HepG2 (cell line): ENCODE measurements around the gene ADCY5. TPM values are rescaled to one million over a fixed set of nuclear protein-coding genes. Genes with fewer than 3 reads are reported as not detected.

Experiments
- ATAC-seq: fragments of 200-7000 bp; cut with Tn5 transposase; 3 replicates; pipeline ENCODE4 v1.9.1; 2020; ENCODE audit warnings: mild to moderate bottlenecking, moderate library complexity
- BruUV-seq: library from RNA; stranded (reverse); fragments of 400-500 nt; replicated peaks from 2 replicates; lab custom pipeline; 2021; lab: Mats Ljungman, UMichigan
- CTCF ChIA-PET: fragments of 300-600 bp; formaldehyde crosslinking; extraction: SDS; loops from one replicate; lab custom pipeline; 2021; ENCODE audit warnings: low total read pairs, inconsistent platforms, low intra/inter-chr PET ratio; lab: Yijun Ruan, JAX
- POLR2A ChIA-PET: fragments of 350-600 bp; sonication (Branson Sonifier 250); formaldehyde crosslinking; loops from one replicate; lab custom pipeline; 2020; ENCODE audit warnings: antibody characterized with exemption, inconsistent platforms; lab: Yijun Ruan, JAX
- DNase-seq: peaks from one replicate; pipeline ENCODE4 v3.0.0-alpha.2; 2015; ENCODE audit warnings: low spot score
- FAIRE-seq: peaks from 3 replicates; lab custom pipeline; 2011; peaks lifted over from hg19 to GRCh38; lab: Jason Lieb, UNC
- H2AFZ ChIP-seq: one replicate; pipeline ENCODE4 v1.6.1; 2011; ENCODE audit warnings: low read length, inconsistent platforms
- H3K27ac ChIP-seq: fragments of 300-600 bp; 3 replicates; pipeline ENCODE4 v1.8.0; 2011; ENCODE audit warnings: mixed run types, mild to moderate bottlenecking, mixed read lengths, low read length, inconsistent platforms; ENCODE audit not compliant: insufficient read depth; ENCODE audit errors: extremely low read length
- H3K27me3 ChIP-seq, 2 experiments: fragments of 200-600 bp in 1 of 2; 2 replicates in 1 of 2; 3 replicates in 1 of 2; pipeline versions ENCODE4 v1.6.0 to v1.8.0; 2011; ENCODE audit warnings: low read length in 2 of 2, mild to moderate bottlenecking in 2 of 2, moderate library complexity in 2 of 2, inconsistent platforms in 1 of 2; ENCODE audit not compliant: insufficient read depth in 2 of 2, control insufficient read depth in 1 of 2
- H3K36me3 ChIP-seq, 2 experiments: fragments of 200-600 bp in 1 of 2; replicated peaks in 1 of 2; 2 replicates in 1 of 2; 3 replicates in 1 of 2; pipeline versions ENCODE4 v1.5.1 to v1.8.0; 2011; ENCODE audit warnings: low read length in 2 of 2, inconsistent platforms in 1 of 2; ENCODE audit not compliant: insufficient read depth in 2 of 2, control insufficient read depth in 1 of 2
- H3K4me1 ChIP-seq: 2 replicates; pipeline ENCODE4 v1.5.1; 2012; ENCODE audit warnings: low read length, inconsistent platforms; ENCODE audit not compliant: insufficient read depth
- H3K4me2 ChIP-seq: 2 replicates; pipeline ENCODE4 v1.6.0; 2011; ENCODE audit warnings: low read depth, low read length, inconsistent platforms
- H3K4me3 ChIP-seq, 3 experiments: fragments of 200-600 bp in 1 of 3; sonication (generic), shearing (Covaris generic) in 1 of 3; replicated peaks in 1 of 3; 2 replicates each; pipeline ENCODE4 v1.5.1; 2011 to 2016; ENCODE audit warnings: low read length in 3 of 3, inconsistent platforms in 2 of 3, low read depth in 2 of 3, mild to moderate bottlenecking in 2 of 3, control low read depth in 1 of 3, mixed read lengths in 1 of 3; ENCODE audit not compliant: insufficient read depth in 1 of 3
- H3K79me2 ChIP-seq: one replicate; pipeline ENCODE4 v1.6.1; 2011; ENCODE audit warnings: low read length, inconsistent platforms; ENCODE audit not compliant: insufficient read depth
- H3K9ac ChIP-seq: 2 replicates; pipeline ENCODE4 v1.6.0; 2011; ENCODE audit warnings: mild to moderate bottlenecking, low read depth, low read length, inconsistent platforms; ENCODE audit not compliant: insufficient read depth
- H3K9me3 ChIP-seq: 2 replicates; pipeline ENCODE4 v1.5.1; 2012; ENCODE audit warnings: mild to moderate bottlenecking, low read length
- H4K20me1 ChIP-seq: 2 replicates; pipeline ENCODE4 v1.6.0; 2011; ENCODE audit warnings: inconsistent platforms, mild to moderate bottlenecking, low read length, moderate library complexity; ENCODE audit not compliant: insufficient read depth
- HOXA7 ChIP-seq: sonication (generic); formaldehyde crosslinking; IDR thresholded peaks from 2 replicates; pipeline ENCODE4 v1.8.1; 2022; ENCODE audit warnings: mild to moderate bottlenecking, missing genetic modification reagents, moderate library complexity
- NFAT5 ChIP-seq: sonication (generic); formaldehyde crosslinking; IDR thresholded peaks from 2 replicates; pipeline ENCODE4 v1.4.0; 2020; ENCODE audit warnings: missing genetic modification reagents
- PCBP1 ChIP-seq: fragments of 200-400 bp; formaldehyde crosslinking; IDR thresholded peaks from 2 replicates; pipeline ENCODE4 v1.6.1; 2017; ENCODE audit warnings: mild to moderate bottlenecking, low read depth, low read length, borderline replicate concordance
- PHF5A ChIP-seq: IDR thresholded peaks from one replicate; pipeline ENCODE4 v1.6.1; 2018; ENCODE audit warnings: low read depth, missing genetic modification reagents; ENCODE audit not compliant: unreplicated experiment
- SMAD9 ChIP-seq: sonication (generic); formaldehyde crosslinking; IDR thresholded peaks from 2 replicates; pipeline ENCODE4 v1.5.1; 2020; ENCODE audit warnings: mild to moderate bottlenecking, missing genetic modification reagents
- ZBTB7B ChIP-seq: sonication (generic); formaldehyde crosslinking; IDR thresholded peaks from 2 replicates; pipeline ENCODE4 v1.4.0; 2020; ENCODE audit warnings: missing genetic modification reagents
- ZNF232 ChIP-seq: sonication (generic); formaldehyde crosslinking; IDR thresholded peaks from 2 replicates; pipeline ENCODE4 v1.4.0; 2020; ENCODE audit warnings: missing genetic modification reagents, borderline replicate concordance
- ZNF350 ChIP-seq: sonication (generic); formaldehyde crosslinking; IDR thresholded peaks from 2 replicates; pipeline ENCODE4 v1.4.0; 2020; ENCODE audit warnings: mild to moderate bottlenecking, low read depth, missing genetic modification reagents, borderline replicate concordance
- ZNF569 ChIP-seq: sonication (generic); formaldehyde crosslinking; IDR thresholded peaks from 2 replicates; pipeline ENCODE4 v1.5.0; 2020; ENCODE audit warnings: mild to moderate bottlenecking, missing genetic modification reagents, moderate library complexity, borderline replicate concordance
- ZNF713 ChIP-seq: sonication (generic); formaldehyde crosslinking; IDR thresholded peaks from 2 replicates; pipeline ENCODE4 v1.4.0; 2020; ENCODE audit warnings: mild to moderate bottlenecking, missing genetic modification reagents
- WGBS: methylation state at CpG from one replicate; pipeline ENCODE4 v1.1.6; 2017; ENCODE audit warnings: low lambda C conversion rate; 5-methylcytosine and 5-hydroxymethylcytosine counted together
- in situ Hi-C: cut with HindIII; loops from 2 replicates; pipeline ENCODE4 v1.10.0; 2017; ENCODE audit warnings: low pct_unique_long_range_greater_than_20kb; ENCODE audit not compliant: extremely low pct_ligation_motif_present
- intact Hi-C: fragments of 100-400 bp; cut with micrococcal nuclease; formaldehyde crosslinking; loops from one replicate; pipeline ENCODE4 v1.10.0; 2022; ENCODE audit not compliant: unreplicated experiment
- polyA plus RNA-seq, 8 experiments: library from polyadenylated mRNA; depleted of rRNA in 3 of 8; stranded (reverse) in 7 of 8; unstranded in 1 of 8; fragments of >200 nt; fragmentation: Illumina TruSeq in 4 of 8; extraction: Trizol in 4 of 8; gene quantifications; 2 replicates each; pipeline versions ENCODE4 v1.2.1 to v1.2.3, GENCODE V29; 2011 to 2016; ENCODE audit warnings: low read depth in 4 of 8, missing spikeins in 1 of 8, mixed read lengths in 1 of 8; ENCODE audit not compliant: insufficient read depth in 1 of 8
- total RNA-seq, 5 experiments: library from RNA; depleted of rRNA; stranded (reverse); fragments of >200 nt; fragmentation: Illumina TruSeq; extraction: Trizol; gene quantifications; 2 replicates each; pipeline ENCODE4 v1.2.3, GENCODE V29; 2016; ENCODE audit warnings: low read depth in 1 of 5
- TF ChIP-seq, protein P1 (sequence below): sonication (generic); formaldehyde crosslinking; conservative IDR thresholded peaks from 2 replicates; pipeline ENCODE4 v1.4.0; 2020; ENCODE audit warnings: missing genetic modification reagents
- TF ChIP-seq, protein P2 (sequence below): IDR thresholded peaks from 2 replicates; pipeline ENCODE4 v1.6.1; 2016; ENCODE audit warnings: low read depth
- TF ChIP-seq, protein P3 (sequence below): sonication (generic); formaldehyde crosslinking; IDR thresholded peaks from 2 replicates; pipeline ENCODE4 v1.5.1; 2020; ENCODE audit warnings: missing genetic modification reagents, mild to moderate bottlenecking, borderline replicate concordance

The ADCY5 gene
- total and polyA plus RNA-seq, 2 of the 13 experiments (the other 11 are each of a cell fraction or from before 2014, with no cell fraction given) = not detected

DNA sequence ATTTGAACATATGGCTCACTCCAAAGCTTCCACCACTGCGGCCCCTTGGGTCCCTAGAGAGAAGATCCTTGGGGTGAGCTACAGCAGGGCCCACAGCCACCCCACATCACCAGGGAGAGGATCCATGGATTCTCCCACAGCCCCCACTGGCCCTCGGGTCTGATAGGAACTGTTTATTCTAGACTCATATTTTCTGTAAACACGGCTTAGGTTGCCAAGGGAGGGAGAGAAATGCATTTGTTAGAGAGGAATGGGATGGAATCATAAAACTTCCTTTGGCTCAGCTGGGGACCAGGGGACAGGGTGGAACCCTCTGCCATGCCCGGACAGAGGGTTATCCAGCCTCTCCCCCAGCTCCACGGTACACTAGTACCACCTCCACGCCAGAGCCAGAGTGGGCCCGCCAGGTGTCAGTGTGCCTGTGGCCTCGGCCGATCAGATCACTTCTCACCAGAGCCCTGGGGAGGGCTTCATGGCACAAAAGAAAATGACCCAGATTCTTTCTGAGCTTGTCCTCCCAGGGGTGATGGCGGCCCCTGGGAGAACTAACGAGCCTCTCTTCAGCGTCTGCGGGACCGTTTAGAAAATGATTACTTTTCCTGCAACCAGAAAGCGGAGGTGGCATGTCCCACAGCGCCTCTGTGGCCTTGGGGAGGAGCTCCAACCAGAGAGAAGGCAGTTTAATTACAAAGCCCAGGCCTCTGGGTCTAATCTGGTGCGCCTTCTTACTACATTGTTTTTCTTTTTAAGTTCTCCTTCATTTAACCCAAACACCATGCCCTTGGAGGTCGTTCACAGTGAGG, 33.7 kb downstream of the ADCY5 start:
- in situ Hi-C loops = no loop called here
- WGBS = 27% methylated on average over 11 of the region's 18 CpGs

More for the DNA sequence above, 33.7 kb downstream of the ADCY5 start:
- ChIA-PET POLR2A (no interaction called here), CTCF (no interaction called here)
- no peaks in the 10 kb centered on the region for H3K36me3 ChIP-seq
- no peak overlapping the region for H3K4me3 ChIP-seq
- H3K9ac ChIP-seq = no peak overlapping the region
- intact Hi-C loops = no loop called here
- no TSS peak for BruUV-seq
- ATAC-seq = peak; percentile 29; the same call in 1 of the 3 replicates
- peaks cover 2 to 31% of the 10 kb centered on the region in 2 experiments; a peak in 3 of 5 replicates for H3K27me3 ChIP-seq
- H3K4me1 ChIP-seq = no peaks in the 10 kb centered on the region
- TF ChIP-seq PCBP1 (no peak), NFAT5 (CRISPR knock-in tag) (no peak), SMAD9 (CRISPR knock-in tag) (no peak), HOXA7 (CRISPR knock-in tag) (no peak), PHF5A (CRISPR knock-in tag) (no peak), ZNF569 (CRISPR knock-in tag) (no peak), ZBTB7B (CRISPR knock-in tag) (no peak), ZNF350 (CRISPR knock-in tag) (no peak), ZNF232 (CRISPR knock-in tag) (no peak), ZNF713 (CRISPR knock-in tag) (no peak)
- TF ChIP-seq, protein P1, sequence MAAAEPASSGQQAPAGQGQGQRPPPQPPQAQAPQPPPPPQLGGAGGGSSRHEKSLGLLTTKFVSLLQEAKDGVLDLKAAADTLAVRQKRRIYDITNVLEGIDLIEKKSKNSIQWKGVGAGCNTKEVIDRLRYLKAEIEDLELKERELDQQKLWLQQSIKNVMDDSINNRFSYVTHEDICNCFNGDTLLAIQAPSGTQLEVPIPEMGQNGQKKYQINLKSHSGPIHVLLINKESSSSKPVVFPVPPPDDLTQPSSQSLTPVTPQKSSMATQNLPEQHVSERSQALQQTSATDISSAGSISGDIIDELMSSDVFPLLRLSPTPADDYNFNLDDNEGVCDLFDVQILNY (CRISPR knock-in tag) = no peak
- TF ChIP-seq, protein P2, sequence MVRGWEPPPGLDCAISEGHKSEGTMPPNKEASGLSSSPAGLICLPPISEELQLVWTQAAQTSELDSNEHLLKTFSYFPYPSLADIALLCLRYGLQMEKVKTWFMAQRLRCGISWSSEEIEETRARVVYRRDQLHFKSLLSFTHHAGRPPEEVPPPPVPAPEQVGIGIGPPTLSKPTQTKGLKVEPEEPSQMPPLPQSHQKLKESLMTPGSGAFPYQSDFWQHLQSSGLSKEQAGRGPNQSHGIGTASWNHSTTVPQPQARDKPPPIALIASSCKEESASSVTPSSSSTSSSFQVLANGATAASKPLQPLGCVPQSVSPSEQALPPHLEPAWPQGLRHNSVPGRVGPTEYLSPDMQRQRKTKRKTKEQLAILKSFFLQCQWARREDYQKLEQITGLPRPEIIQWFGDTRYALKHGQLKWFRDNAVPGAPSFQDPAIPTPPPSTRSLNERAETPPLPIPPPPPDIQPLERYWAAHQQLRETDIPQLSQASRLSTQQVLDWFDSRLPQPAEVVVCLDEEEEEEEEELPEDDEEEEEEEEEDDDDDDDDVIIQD (CRISPR knock-in tag) = no peak
- TF ChIP-seq, protein P3, sequence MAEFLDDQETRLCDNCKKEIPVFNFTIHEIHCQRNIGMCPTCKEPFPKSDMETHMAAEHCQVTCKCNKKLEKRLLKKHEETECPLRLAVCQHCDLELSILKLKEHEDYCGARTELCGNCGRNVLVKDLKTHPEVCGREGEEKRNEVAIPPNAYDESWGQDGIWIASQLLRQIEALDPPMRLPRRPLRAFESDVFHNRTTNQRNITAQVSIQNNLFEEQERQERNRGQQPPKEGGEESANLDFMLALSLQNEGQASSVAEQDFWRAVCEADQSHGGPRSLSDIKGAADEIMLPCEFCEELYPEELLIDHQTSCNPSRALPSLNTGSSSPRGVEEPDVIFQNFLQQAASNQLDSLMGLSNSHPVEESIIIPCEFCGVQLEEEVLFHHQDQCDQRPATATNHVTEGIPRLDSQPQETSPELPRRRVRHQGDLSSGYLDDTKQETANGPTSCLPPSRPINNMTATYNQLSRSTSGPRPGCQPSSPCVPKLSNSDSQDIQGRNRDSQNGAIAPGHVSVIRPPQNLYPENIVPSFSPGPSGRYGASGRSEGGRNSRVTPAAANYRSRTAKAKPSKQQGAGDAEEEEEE (CRISPR knock-in tag) = no peak
- H2AFZ ChIP-seq = no peak overlapping the region
- DNase-seq = no peak
- no peak overlapping the region for H3K27ac ChIP-seq
- no peaks in the 10 kb centered on the region for H3K79me2 ChIP-seq
- no peak overlapping the region for H3K4me2 ChIP-seq
- no peaks in the 10 kb centered on the region for H3K9me3 ChIP-seq
- no peak for FAIRE-seq
- no peaks in the 10 kb centered on the region for H4K20me1 ChIP-seq
